OCI-LY7 (cell line): Measurements from ENCODE around the gene PLK5.

ENCODE experiments used
- CTCF ChIP-seq: fragments of 200-600 bp; sonication (generic); conservative IDR thresholded peaks from 2 replicates; pipeline ENCODE4 v1.5.1; 2014; ENCODE audit warnings: mild to moderate bottlenecking, antibody characterized with exemption, low read length, moderate library complexity, mixed read lengths
- EZH2phosphoT487 ChIP-seq: fragments of 200-600 bp; sonication (generic); IDR thresholded peaks from 2 replicates; pipeline ENCODE4 v1.6.1; 2018; ENCODE audit warnings: low read depth, borderline replicate concordance, mild to moderate bottlenecking, mixed run types, antibody characterized with exemption, low read length, moderate library complexity, mixed read lengths

GRCh38 chr19:1576242-1577089 lies 52.6 kb downstream of the PLK5 start:
- TF ChIP-seq CTCF: no peak
- TF ChIP-seq EZH2phosphoT487: no peak
